Caco-2 (cell line): ENCODE data around the gene ACSS2. TPM values are rescaled to one million over a fixed set of nuclear protein-coding genes. Genes with fewer than 3 reads are reported as not detected.

Source experiments
- BruUV-seq: library from RNA; stranded (reverse); fragments of 400-500 nt; replicated peaks from 2 replicates; lab custom pipeline; 2021; lab: Mats Ljungman, UMichigan
- CTCF ChIA-PET: fragments of 300-600 bp; sonication (Branson Sonifier 250); formaldehyde crosslinking; loops from one replicate; lab custom pipeline; 2022; ENCODE audit warnings: antibody characterized with exemption; lab: Charles Lee
- POLR2A ChIA-PET: fragments of 300-600 bp; sonication (Branson Sonifier 250); formaldehyde crosslinking; loops from one replicate; lab custom pipeline; 2022; ENCODE audit warnings: antibody characterized with exemption; lab: Charles Lee
- DNase-seq, 2 experiments: peaks; one replicate each; pipeline versions ENCODE4 v3.0.0 to v3.0.0-alpha.2; 2020 to 2022
- H3K27me3 ChIP-seq: replicated peaks from 2 replicates; pipeline ENCODE4 v1.6.0; 2011; ENCODE audit warnings: low read length; ENCODE audit not compliant: control insufficient read depth, insufficient read depth
- H3K36me3 ChIP-seq: 2 replicates; pipeline ENCODE4 v1.5.1; 2011; ENCODE audit warnings: low read length; ENCODE audit not compliant: control insufficient read depth, insufficient read depth
- H3K4me1 ChIP-seq: fragments of 250-450 bp; sonication (Bioruptor Pico); 2 replicates; pipeline ENCODE4 v1.5.1; 2020; ENCODE audit warnings: mild to moderate bottlenecking
- H3K4me3 ChIP-seq: 2 replicates; pipeline ENCODE4 v1.5.1; 2011; ENCODE audit warnings: low read depth, mild to moderate bottlenecking, control low read depth, low read length
- H3K9me3 ChIP-seq: fragments of 250-450 bp; sonication (Bioruptor Pico); 2 replicates; pipeline ENCODE4 v1.5.1; 2020; ENCODE audit warnings: mild to moderate bottlenecking, moderate library complexity
- H3K27ac Mint-ChIP-seq: one replicate; pipeline ENCODE4 v1.8.0; 2022; ENCODE audit warnings: mixed read lengths; ENCODE audit not compliant: unreplicated experiment
- H3K27me3 Mint-ChIP-seq: one replicate; pipeline ENCODE4 v1.8.0; 2022; ENCODE audit warnings: mixed read lengths; ENCODE audit not compliant: insufficient read depth, unreplicated experiment
- H3K36me3 Mint-ChIP-seq: one replicate; pipeline ENCODE4 v1.8.0; 2022; ENCODE audit warnings: mild to moderate bottlenecking, mixed read lengths; ENCODE audit not compliant: insufficient read depth, unreplicated experiment
- H3K4me1 Mint-ChIP-seq: one replicate; pipeline ENCODE4 v1.8.0; 2022; ENCODE audit warnings: low read depth, mixed read lengths; ENCODE audit not compliant: unreplicated experiment
- H3K4me3 Mint-ChIP-seq: one replicate; pipeline ENCODE4 v1.8.0; 2022; ENCODE audit warnings: mild to moderate bottlenecking, moderate library complexity, mixed read lengths; ENCODE audit not compliant: unreplicated experiment
- H3K9me3 Mint-ChIP-seq: one replicate; pipeline ENCODE4 v1.8.0; 2022; ENCODE audit warnings: mixed read lengths; ENCODE audit not compliant: unreplicated experiment
- CTCF ChIP-seq, 2 experiments: fragments of 200-600 bp in 1 of 2; IDR thresholded peaks; 1 replicate in 1 of 2; 2 replicates in 1 of 2; pipeline versions ENCODE4 v1.5.1 to v1.8.0; 2011 to 2022; ENCODE audit warnings: antibody characterized with exemption in 1 of 2, control low read depth in 1 of 2, inconsistent platforms in 1 of 2, low read depth in 1 of 2, low read length in 1 of 2, mild to moderate bottlenecking in 1 of 2, moderate library complexity in 1 of 2; ENCODE audit not compliant: insufficient read depth in 1 of 2, severe bottlenecking in 1 of 2, unreplicated experiment in 1 of 2
- intact Hi-C: fragments of 100-400 bp; cut with micrococcal nuclease; formaldehyde crosslinking; loops from one replicate; pipeline ENCODE4 v1.10.0; 2022; ENCODE audit not compliant: unreplicated experiment
- total RNA-seq: library from RNA; stranded (reverse); gene quantifications from 2 replicates; pipeline ENCODE4 v1.2.3, GENCODE V29; 2022

The ACSS2 gene
- total RNA-seq, 1 experiment from 2014 or later: 76.0 TPM

- intact Hi-C loops: no loop called here
Observed at GRCh38 chr20:34852298-34852697, 24.1 kb upstream of the ACSS2 start.

DNA sequence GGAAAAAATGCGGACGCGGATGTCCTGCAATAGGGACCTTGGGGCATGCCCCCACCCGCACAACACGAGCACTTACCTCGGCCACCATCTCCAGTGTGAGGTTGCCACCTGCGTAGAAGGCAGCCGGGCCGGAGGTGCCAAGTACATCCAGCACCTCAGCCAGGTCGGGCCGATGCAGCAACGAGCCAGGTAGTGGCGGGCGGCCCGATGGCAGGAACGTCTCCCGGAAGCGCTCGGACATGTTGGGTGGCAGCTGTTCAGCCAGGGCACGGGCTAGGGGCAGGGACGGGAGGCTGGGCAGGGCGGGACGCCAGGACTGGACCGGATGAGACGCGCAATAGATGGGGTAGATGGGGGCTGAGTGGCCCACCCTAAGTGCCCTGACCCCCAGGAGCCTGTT is 17.0 kb upstream of the ACSS2 start:
- BruUV-seq: no TSS peak
- intact Hi-C loops: no loop called here

More at GRCh38 chr20:34852298-34852697, 24.1 kb upstream of the ACSS2 start:
- Histone ChIP-seq H3K36me3 (peaks cover 6% of the 10 kb centered on the region), H3K4me3 (no peak overlapping the region), H3K27me3 (no peaks in the 10 kb centered on the region), H3K4me1 (no peaks in the 10 kb centered on the region), H3K9me3 (no peaks in the 10 kb centered on the region)
- POLR2A ChIA-PET: no interaction called here
- no peak overlapping the region for H3K4me3 Mint-ChIP-seq
- peaks cover 10% of the 10 kb centered on the region for H3K36me3 Mint-ChIP-seq
- H3K27me3 Mint-ChIP-seq: no peaks in the 10 kb centered on the region
- H3K27ac Mint-ChIP-seq: no peak overlapping the region
- DNase-seq: peak in 1 of 2 experiments; percentile 49
- no TSS peak for BruUV-seq
- TF ChIP-seq CTCF (IDR thresholded peaks at IDR 0.05; ENCODE audit: insufficient read depth in 1 of 2, low read depth in 1 of 2, low read length in 1 of 2, severe bottlenecking in 1 of 2, unreplicated experiment in 1 of 2): no peak
- no peaks in the 10 kb centered on the region for H3K9me3 Mint-ChIP-seq
- CTCF ChIA-PET: interaction anchor here (0.6 kb wide), 2 partner anchors 14 to 187 kb away, joined by 3 to 9 read pairs; no protein-coding TSS in a partner anchor
- H3K4me1 Mint-ChIP-seq: no peaks in the 10 kb centered on the region

DNA sequence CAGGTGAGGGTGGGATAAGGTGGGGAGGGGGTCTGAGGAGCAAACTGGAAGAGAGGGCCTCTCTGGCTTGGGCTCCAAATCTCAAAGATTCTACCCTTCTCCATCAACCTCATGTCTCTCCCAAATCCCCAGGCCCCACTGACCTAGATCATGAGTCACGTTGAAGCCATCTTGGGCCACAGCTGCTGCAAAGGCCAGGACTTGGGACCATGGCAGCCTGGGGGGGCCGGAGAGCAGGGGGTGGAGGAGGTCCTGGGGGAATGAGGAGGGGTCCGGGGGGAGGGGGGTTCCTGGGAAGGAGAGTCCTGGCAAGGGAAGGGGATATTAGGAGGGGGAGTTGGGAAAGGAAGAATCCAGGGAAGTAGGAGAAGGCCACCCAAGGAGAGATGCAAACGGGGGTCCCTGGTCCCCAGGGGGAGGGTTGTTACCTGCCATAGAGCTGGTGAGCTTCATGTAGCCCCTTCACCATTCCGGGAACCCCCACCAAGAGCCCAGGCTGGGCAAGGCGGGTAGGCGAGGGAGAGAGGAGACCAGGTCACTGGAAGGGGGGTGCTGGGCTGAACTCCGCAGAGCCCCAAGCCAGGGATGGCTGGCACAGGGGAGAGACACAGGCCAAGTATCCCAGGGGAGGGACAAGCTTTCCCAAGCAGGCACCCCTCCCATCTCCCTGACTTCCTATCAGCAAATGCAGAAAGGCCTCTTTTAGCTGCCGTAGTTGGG is 16.4 kb upstream of the ACSS2 start:
- POLR2A ChIA-PET: interaction anchor here (0.6 kb wide), 1 partner anchor 36 kb away, joined by 3 read pairs; no protein-coding TSS in a partner anchor

More for the DNA sequence above, 17.0 kb upstream of the ACSS2 start:
- Mint-ChIP-seq H3K4me1 (no peaks in the 10 kb centered on the region), H3K36me3 (peaks cover 6% of the 10 kb centered on the region), H3K27me3 (no peaks in the 10 kb centered on the region), H3K9me3 (no peaks in the 10 kb centered on the region), H3K4me3 (no peak overlapping the region), H3K27ac (no peak overlapping the region)
- Histone ChIP-seq H3K4me3 (no peak overlapping the region), H3K27me3 (no peaks in the 10 kb centered on the region), H3K36me3 (peaks cover 5% of the 10 kb centered on the region), H3K9me3 (no peaks in the 10 kb centered on the region), H3K4me1 (no peaks in the 10 kb centered on the region)
- ChIA-PET POLR2A (no interaction called here), CTCF (interaction anchor here (0.6 kb wide), 1 partner anchor 283 kb away, joined by 3 read pairs; no protein-coding TSS in a partner anchor)
- DNase-seq: no peak
- no peak for TF ChIP-seq CTCF (IDR thresholded peaks at IDR 0.05; ENCODE audit: insufficient read depth in 1 of 2, low read depth in 1 of 2, low read length in 1 of 2, severe bottlenecking in 1 of 2, unreplicated experiment in 1 of 2)

More for the DNA sequence above, 16.4 kb upstream of the ACSS2 start:
- H3K4me1 Mint-ChIP-seq: no peaks in the 10 kb centered on the region
- no peaks in the 10 kb centered on the region for H3K4me1 ChIP-seq
- H3K36me3 Mint-ChIP-seq: peaks cover 6% of the 10 kb centered on the region
- no peak overlapping the region for H3K4me3 Mint-ChIP-seq
- no peak for TF ChIP-seq CTCF (IDR thresholded peaks at IDR 0.05; ENCODE audit: insufficient read depth in 1 of 2, low read depth in 1 of 2, low read length in 1 of 2, severe bottlenecking in 1 of 2, unreplicated experiment in 1 of 2)
- no peaks in the 10 kb centered on the region for H3K27me3 ChIP-seq
- peaks cover 3% of the 10 kb centered on the region for H3K36me3 ChIP-seq
- H3K27me3 Mint-ChIP-seq: no peaks in the 10 kb centered on the region
- H3K4me3 ChIP-seq: no peak overlapping the region
- CTCF ChIA-PET: no interaction called here
- no peak overlapping the region for H3K27ac Mint-ChIP-seq
- BruUV-seq: no TSS peak
- H3K9me3 ChIP-seq: no peaks in the 10 kb centered on the region
- intact Hi-C loops: no loop called here
- H3K9me3 Mint-ChIP-seq: no peaks in the 10 kb centered on the region
- DNase-seq: no peak
